Retinal pigment epithelial cell (primary cell): Measurements from ENCODE around the gene TTC38.

Experiments used
- DNase-seq: peaks from one replicate; pipeline ENCODE4 v3.0.0-alpha.2; 2010; ENCODE audit warnings: low read depth
- H3K4me3 ChIP-seq: 2 replicates; pipeline ENCODE4 v1.5.1; 2011; ENCODE audit warnings: mild to moderate bottlenecking, low read length, control low read depth, moderate library complexity
- CTCF ChIP-seq: conservative IDR thresholded peaks from 2 replicates; pipeline ENCODE4 v1.5.1; 2011; ENCODE audit warnings: low read depth, low read length, control low read depth, inconsistent platforms

TTC38 gene

GRCh38 chr22:46338636-46339035, 70.8 kb downstream of the TTC38 start:
- no peak for DNase-seq
- TF ChIP-seq CTCF = no peak
- H3K4me3 ChIP-seq = no peak overlapping the region

- TF ChIP-seq CTCF = no peak
- no peak overlapping the region for H3K4me3 ChIP-seq
- no peak for DNase-seq
Measured at GRCh38 chr22:46339956-46340355, 72.1 kb downstream of the TTC38 start.

GRCh38 chr22:46340676-46341075, 72.9 kb downstream of the TTC38 start:
- no peak for TF ChIP-seq CTCF
- DNase-seq = no peak
- no peak overlapping the region for H3K4me3 ChIP-seq
